CD4-positive, alpha-beta T cell treated with Interleukin-10 for 1 hour (primary cell): ENCODE measurements around the gene RNU5B-1.

ENCODE experiments used
- DNase-seq: peaks from one replicate; pipeline ENCODE4 v3.0.0-alpha.2; 2020

RNU5B-1 gene

GRCh38 chr15:65289261-65289854, 15.1 kb upstream of the RNU5B-1 start:
- no peak for DNase-seq

GRCh38 chr15:65290228-65290627, 14.2 kb upstream of the RNU5B-1 start:
- DNase-seq, result no peak

GRCh38 chr15:65292938-65293518, 11.4 kb upstream of the RNU5B-1 start:
- DNase-seq, result no peak

GRCh38 chr15:65298731-65299130, 5.7 kb upstream of the RNU5B-1 start:
- DNase-seq, result no peak

GRCh38 chr15:65300924-65301441, 3.5 kb upstream of the RNU5B-1 start:
- no peak for DNase-seq

GRCh38 chr15:65302061-65302460, 2.4 kb upstream of the RNU5B-1 start:
- DNase-seq, result no peak

GRCh38 chr15:65303687-65304380, 643 bp upstream of the RNU5B-1 start:
- DNase-seq, result no peak

GRCh38 chr15:65305150-65305758, 777 bp downstream of the RNU5B-1 start:
- DNase-seq, result no peak

GRCh38 chr15:65305776-65306175, 1.3 kb downstream of the RNU5B-1 start:
- no peak for DNase-seq

- DNase-seq, result no peak
Observed at GRCh38 chr15:65306551-65306950, 2.1 kb downstream of the RNU5B-1 start.

GRCh38 chr15:65307978-65308377, 3.5 kb downstream of the RNU5B-1 start:
- DNase-seq, result no peak

- DNase-seq, result no peak
Observed at GRCh38 chr15:65309882-65310418, 5.5 kb downstream of the RNU5B-1 start.

GRCh38 chr15:65310431-65311137, 6.1 kb downstream of the RNU5B-1 start:
- DNase-seq, result no peak

- no peak for DNase-seq
Observed at GRCh38 chr15:65311760-65312159, 7.3 kb downstream of the RNU5B-1 start.

- no peak for DNase-seq
Observed at GRCh38 chr15:65312400-65312916, 8.0 kb downstream of the RNU5B-1 start.

- DNase-seq, result peak; percentile 85
Observed at GRCh38 chr15:65318870-65319356, 14.4 kb downstream of the RNU5B-1 start.

- no peak for DNase-seq
Observed at GRCh38 chr15:65323071-65323511, 18.6 kb downstream of the RNU5B-1 start.

GRCh38 chr15:65326117-65326526, 21.6 kb downstream of the RNU5B-1 start:
- no peak for DNase-seq

- no peak for DNase-seq
Observed at GRCh38 chr15:65326818-65327217, 22.3 kb downstream of the RNU5B-1 start.

- DNase-seq, result no peak
Observed at GRCh38 chr15:65327651-65328393, 23.3 kb downstream of the RNU5B-1 start.

GRCh38 chr15:65328506-65329287, 24.2 kb downstream of the RNU5B-1 start:
- no peak for DNase-seq
